Astrocyte of the cerebellum (primary cell): Measurements from ENCODE around the gene DHCR7.

Source experiments
- DNase-seq: peaks from one replicate; pipeline ENCODE4 v3.0.0-alpha.2; 2011; ENCODE audit warnings: low read depth
- H3K4me3 ChIP-seq: 2 replicates; pipeline ENCODE4 v1.5.1; 2011; ENCODE audit warnings: mild to moderate bottlenecking, low read depth, low read length, moderate library complexity
- in situ Hi-C: cut with HindIII; loops from 2 replicates; pipeline ENCODE4 v1.10.0; 2017; ENCODE audit warnings: low sequenced_read_pairs
- TF ChIP-seq, protein P1 (sequence below): IDR thresholded peaks from 2 replicates; pipeline ENCODE4 v1.5.1; 2012; ENCODE audit warnings: low read length, low read depth, moderate library complexity, mild to moderate bottlenecking; ENCODE audit errors: missing control alignments

The DHCR7 gene

DNA sequence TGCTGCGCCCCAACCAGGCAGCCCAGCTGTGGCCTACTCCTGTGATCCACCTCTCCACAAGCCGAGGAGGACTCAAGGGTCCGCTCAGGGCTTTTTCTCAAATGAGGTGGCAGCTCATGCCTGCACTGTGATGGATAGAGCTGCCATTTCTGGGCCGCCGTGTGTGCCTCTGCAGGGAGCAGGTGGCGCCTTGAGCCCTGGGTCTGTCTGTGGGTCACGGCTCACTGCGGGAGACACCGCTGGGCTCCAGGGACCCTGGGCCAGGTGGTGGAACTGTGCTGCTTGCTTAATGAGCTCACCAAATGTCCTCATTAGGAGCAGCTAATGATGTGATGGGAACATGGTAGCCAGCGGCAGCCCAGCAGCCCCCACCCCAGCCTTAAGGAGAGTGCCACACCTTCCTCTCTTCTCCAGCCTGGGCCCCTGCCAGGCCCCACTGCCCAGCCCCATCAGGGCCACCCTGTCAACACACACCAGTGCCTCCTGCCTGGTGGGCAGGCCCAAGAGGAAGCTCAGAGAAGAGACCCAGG, 50.8 kb downstream of the DHCR7 start:
- no peak overlapping the region for H3K4me3 ChIP-seq
- TF ChIP-seq, protein P1, sequence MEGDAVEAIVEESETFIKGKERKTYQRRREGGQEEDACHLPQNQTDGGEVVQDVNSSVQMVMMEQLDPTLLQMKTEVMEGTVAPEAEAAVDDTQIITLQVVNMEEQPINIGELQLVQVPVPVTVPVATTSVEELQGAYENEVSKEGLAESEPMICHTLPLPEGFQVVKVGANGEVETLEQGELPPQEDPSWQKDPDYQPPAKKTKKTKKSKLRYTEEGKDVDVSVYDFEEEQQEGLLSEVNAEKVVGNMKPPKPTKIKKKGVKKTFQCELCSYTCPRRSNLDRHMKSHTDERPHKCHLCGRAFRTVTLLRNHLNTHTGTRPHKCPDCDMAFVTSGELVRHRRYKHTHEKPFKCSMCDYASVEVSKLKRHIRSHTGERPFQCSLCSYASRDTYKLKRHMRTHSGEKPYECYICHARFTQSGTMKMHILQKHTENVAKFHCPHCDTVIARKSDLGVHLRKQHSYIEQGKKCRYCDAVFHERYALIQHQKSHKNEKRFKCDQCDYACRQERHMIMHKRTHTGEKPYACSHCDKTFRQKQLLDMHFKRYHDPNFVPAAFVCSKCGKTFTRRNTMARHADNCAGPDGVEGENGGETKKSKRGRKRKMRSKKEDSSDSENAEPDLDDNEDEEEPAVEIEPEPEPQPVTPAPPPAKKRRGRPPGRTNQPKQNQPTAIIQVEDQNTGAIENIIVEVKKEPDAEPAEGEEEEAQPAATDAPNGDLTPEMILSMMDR: no peak
- no peak for DNase-seq
- in situ Hi-C loops: no loop called here

DNA sequence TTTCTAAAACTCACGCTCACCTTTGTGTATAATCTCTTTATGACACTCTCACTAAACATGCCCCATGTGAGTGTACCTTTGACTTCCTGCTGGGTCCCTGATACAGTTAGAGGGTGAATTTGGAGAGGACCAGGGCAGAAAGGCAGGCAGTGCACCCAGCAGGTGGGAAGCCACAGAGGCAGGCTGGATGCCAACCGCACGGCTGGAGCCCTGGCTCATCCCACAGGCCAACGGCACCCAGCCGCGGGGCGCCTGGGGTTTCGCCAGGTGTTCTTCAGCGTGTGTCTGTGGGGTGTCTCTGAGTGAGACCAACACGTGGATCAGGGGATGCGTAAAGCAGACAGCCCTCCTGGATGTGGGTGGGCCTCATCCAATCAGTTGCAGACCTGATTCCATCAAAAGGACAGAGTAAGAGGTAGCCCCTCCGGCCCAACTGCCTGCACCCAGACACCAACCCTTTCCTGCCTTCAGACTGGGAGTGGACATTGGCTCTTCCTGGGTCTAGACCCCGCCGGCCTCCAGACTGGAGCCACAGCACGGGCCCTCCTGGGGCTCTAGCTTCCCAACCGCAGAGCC, 51.6 kb downstream of the DHCR7 start:
- no peak overlapping the region for H3K4me3 ChIP-seq
- DNase-seq: no peak
- TF ChIP-seq, protein P1: no peak
- in situ Hi-C loops: no loop called here

DNA sequence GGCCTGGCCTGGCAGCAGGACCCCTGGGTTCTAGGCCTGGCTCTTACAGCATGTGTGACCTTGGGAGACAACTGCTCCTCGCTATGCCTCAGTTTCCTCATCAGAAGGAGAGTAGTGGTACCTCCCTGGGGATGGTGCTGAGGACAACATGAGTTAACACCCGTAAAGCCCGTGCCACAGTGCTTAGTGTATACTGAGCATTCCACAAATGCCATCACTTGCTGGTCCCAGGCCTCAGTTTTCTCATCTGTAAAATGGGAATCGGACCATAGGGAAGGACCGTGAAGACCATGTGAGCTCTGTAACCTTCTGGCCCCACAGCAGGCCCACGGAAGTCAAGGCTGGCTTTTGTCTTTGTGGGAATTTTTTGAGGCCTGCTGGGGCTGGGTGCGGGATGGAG, 52.4 kb downstream of the DHCR7 start:
- H3K4me3 ChIP-seq: no peak overlapping the region
- TF ChIP-seq, protein P1: no peak
- no peak for DNase-seq
- in situ Hi-C loops: no loop called here

DNA sequence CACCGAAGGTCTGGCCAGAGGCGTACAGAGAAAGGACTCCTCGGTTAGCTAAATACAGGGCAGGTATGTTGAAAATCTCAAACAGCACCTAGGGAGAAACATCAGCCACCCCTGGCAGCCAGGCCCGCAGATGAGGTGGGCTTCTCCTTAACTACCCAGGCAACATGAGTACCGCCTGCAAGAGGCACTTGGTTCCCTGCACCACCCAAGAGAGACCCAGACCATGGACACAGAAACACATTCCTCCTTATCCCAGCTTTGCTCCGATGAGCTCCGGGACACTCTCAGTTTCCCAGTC, 53.0 kb downstream of the DHCR7 start:
- in situ Hi-C loops: no loop called here
- no peak overlapping the region for H3K4me3 ChIP-seq

DNA sequence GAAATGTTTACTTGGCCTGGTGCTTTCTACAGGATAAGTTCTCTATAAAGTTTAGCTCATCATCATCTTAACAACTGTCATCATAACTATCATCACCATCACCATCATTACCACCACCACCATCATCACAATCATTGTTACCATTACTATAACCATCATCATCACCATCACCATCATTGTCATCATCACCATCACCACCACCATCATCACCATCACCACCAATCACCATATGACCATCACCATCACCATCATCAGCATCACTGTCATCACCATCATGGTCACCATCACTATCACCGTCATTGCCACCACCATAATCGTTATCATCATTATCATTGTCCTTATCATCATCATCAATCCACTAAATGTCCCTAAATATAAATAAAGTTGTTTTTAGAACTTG, 54.9 kb downstream of the DHCR7 start:
- no peak overlapping the region for H3K4me3 ChIP-seq
- no peak for DNase-seq
- in situ Hi-C loops: no loop called here
- TF ChIP-seq, protein P1: no peak

More for the DNA sequence above, 53.0 kb downstream of the DHCR7 start:
- DNase-seq: no peak
- TF ChIP-seq, protein P1: no peak

DNA sequence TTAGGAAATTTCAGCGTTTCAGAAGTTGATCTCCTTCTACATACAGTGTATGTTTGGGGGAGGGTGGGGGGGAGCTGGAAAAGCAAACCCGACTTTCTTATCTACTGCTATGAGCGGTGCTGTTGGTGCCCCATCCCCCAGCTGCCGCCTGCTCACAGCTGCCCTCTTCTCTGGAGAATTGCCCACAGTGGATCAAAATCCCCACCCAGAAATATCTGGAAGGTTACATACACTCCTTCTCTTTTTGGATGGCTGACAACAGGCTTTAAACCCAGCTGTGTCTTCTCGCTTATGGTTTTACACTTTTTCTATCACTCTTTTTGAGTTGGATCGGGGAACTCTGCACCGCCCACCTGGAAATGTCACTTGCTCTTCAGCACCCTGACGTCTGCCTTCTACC, 56.4 kb downstream of the DHCR7 start:
- no peak overlapping the region for H3K4me3 ChIP-seq
- TF ChIP-seq, protein P1: no peak
- DNase-seq: no peak
- in situ Hi-C loops: no loop called here
